Measurements from ENCODE around the gene EPAS1. TPM values are rescaled to one million over a fixed set of nuclear protein-coding genes. Genes with fewer than 3 reads are reported as not detected.
A peak's percentile ranks its signal among the peaks of the same experiment; 100 is the strongest.

Gene EPAS1
- total RNA-seq, 1 donor: 132 TPM

GRCh38 chr2:46270384-46270783 lies 26.8 kb upstream of the EPAS1 start:
- TF ChIP-seq CTCF (IDR thresholded peaks at IDR 0.05; ENCODE audit: insufficient read depth, low read depth, low read length): no peak
- DNase-seq (ENCODE audit: low read depth): peak; percentile 43
- H3K4me3 ChIP-seq (ENCODE audit: low read depth, low read length): no peak overlapping the region

- DNase-seq (ENCODE audit: low read depth): no peak
- no peak overlapping the region for H3K4me3 ChIP-seq (ENCODE audit: low read depth, low read length)
- TF ChIP-seq CTCF (IDR thresholded peaks at IDR 0.05; ENCODE audit: insufficient read depth, low read depth, low read length): no peak
These were observed 23.9 kb upstream of the EPAS1 start for GRCh38 chr2:46273225-46273863.

GRCh38 chr2:46273919-46274318 lies 23.3 kb upstream of the EPAS1 start:
- TF ChIP-seq CTCF (IDR thresholded peaks at IDR 0.05; ENCODE audit: insufficient read depth, low read depth, low read length): no peak
- no peak overlapping the region for H3K4me3 ChIP-seq (ENCODE audit: low read depth, low read length)
- no peak for DNase-seq (ENCODE audit: low read depth)

DNA sequence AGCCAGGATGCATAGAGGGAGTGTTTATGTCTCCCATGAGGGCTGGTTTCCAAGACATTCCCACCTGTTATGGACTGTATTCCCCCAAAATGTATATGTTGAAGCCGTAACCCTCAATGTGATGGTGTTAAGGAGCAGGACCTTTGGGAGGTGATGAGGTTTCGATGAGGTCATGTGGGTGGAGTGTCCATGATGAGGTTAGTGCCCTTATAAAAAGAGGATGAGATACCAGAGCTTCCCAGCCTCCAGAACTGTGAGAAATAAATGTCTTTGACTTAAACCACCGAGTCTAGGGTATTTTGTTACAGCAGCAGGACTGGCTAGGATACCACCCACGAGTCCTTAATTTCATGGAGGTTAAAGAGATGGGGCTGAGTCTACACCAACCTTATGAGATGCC lies 22.6 kb upstream of the EPAS1 start:
- TF ChIP-seq CTCF (IDR thresholded peaks at IDR 0.05; ENCODE audit: insufficient read depth, low read depth, low read length): no peak
- no peak overlapping the region for H3K4me3 ChIP-seq (ENCODE audit: low read depth, low read length)
- DNase-seq (ENCODE audit: low read depth): no peak

- no peak for TF ChIP-seq CTCF (IDR thresholded peaks at IDR 0.05; ENCODE audit: insufficient read depth, low read depth, low read length)
- H3K4me3 ChIP-seq (ENCODE audit: low read depth, low read length): no peak overlapping the region
- DNase-seq (ENCODE audit: low read depth): peak; percentile 56
These were observed 21.2 kb upstream of the EPAS1 start for GRCh38 chr2:46275995-46276394.

- no peak overlapping the region for H3K4me3 ChIP-seq (ENCODE audit: low read depth, low read length)
- peak; percentile 53 for TF ChIP-seq CTCF (IDR thresholded peaks at IDR 0.05; ENCODE audit: insufficient read depth, low read depth, low read length)
- DNase-seq (ENCODE audit: low read depth): peak; percentile 46
These were observed 20.6 kb upstream of the EPAS1 start for GRCh38 chr2:46276642-46277041.

Measured in fibroblast of villous mesenchyme (primary cell).